T-helper 1 cell (primary cell): ENCODE data around the gene PELI1.

Source experiments
- DNase-seq, 5 donors: peaks; one replicate each; pipeline ENCODE4 v3.0.0-alpha.2; 2012 to 2020

Gene PELI1

DNA sequence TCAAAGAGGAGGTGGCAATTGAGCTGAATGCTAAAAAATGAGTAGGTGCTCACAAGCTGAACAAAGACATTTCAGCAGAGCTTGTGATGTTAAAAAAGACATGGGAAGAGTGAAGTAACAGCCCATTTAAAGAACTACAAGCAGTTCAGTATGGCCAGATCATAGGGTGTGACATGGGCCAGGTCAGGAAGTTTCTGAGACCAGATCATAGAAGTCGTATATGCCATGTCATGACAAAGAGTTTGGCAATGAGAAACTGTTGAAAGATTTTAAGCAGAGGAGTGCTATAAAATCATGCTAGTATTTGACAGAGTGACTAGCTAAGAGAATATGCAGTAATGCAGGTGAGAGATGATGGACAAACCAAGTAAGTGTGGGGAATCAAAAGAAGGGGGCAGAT is 7.3 kb upstream of the PELI1 start:
- no peak for DNase-seq

DNA sequence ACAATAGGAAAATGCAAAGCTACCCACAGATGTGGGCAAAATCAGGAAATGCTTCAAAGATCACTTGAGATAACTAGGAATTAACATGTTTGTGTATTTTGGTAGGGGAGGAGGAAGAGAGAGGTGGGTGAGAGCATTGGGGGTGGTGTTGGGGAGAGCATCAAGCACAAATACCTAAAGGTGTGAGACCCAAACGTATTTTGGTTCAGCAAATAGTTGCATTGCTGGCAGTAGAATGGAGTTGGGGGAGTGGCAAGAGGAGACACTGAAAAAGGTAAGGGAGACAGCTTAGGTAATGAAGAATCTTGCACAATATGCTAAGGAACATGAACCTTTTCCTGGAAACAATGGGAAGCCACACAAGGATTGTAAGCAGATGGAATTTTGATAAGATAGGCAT is 1.5 kb upstream of the PELI1 start:
- no peak for DNase-seq

GRCh38 chr2:64145119-64145518 is 899 bp upstream of the PELI1 start:
- no peak for DNase-seq

DNA sequence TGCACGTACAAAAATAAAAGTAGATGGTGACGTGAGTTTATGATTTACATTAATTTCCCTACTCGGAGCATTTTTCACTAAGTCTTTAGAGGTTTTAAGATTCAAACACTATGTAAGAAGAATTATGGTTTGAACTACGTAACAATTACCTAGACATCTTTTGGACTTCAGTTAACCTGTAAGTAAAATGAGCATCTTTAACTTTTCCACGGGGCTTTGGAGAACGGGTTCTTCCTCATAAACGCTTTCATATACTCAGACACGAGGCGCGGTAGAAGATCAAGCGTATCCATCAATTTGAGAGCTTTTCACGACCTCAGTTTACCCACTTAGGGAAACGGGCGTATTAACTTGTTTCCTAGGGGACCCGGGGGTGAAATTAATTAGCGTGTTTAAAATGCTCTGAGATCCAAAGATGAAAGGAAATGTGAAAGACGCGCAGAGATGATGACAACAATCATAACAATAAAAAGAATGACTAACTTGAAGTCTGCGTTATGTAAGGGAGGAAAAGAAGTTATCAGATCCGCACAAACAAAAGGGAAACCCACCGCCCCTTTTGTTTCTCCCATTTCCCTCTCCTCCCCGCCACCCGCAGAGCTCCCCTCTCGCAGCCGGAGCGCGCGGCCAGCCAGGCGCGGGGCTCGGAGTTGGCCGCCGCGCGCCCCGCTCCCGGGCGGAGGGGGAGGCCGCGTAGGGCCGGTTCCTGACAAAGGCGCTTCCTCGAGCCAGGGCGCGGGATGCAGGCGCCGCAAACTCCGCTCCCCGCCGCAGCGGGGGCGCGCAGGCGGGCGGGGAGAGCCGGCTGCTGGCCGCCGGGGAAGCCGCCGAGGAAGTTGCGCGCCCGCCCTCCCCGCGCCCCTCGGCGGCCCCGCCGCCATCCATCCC is 807 bp downstream of the PELI1 start:
- DNase-seq = peak; percentile 11 to 56 (median 36)

- DNase-seq = peak in 1 of 5 donors; percentile 41
Measured at GRCh38 chr2:64142741-64143168, 1.5 kb downstream of the PELI1 start.

DNA sequence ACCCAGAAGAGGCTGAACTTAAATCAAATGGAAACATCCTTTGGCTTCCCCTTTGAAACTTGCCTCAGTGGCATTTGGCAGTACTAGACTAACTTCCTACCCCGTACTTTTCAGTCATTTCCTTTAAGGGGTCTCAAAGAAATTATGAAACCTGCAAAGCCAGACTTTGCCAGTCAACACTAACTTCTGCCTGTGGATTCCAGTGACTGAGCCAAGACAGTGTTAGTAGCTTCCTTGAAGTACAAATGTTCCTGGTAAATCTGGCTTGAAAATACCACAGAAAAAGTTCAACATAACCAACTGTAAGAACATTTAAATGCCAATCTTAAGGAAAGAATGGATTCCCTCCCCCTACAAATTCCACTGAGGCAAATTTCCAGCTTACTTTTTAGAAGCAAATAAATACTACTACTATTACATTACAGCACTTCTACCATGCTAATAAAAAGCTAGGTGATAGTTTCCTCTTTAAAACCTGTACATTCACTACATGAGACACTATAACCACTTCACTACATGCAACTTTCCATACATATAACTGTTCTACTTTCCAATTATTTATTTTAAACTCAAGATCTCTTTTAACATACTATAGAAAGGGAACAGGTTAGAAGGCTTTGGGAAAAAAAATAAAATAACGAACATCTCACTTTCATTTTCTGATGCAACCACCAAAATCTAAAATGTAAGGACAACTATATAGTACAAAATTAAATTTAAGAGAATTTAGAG is 2.4 kb downstream of the PELI1 start:
- DNase-seq = peak in 1 of 5 donors; percentile 36

DNA sequence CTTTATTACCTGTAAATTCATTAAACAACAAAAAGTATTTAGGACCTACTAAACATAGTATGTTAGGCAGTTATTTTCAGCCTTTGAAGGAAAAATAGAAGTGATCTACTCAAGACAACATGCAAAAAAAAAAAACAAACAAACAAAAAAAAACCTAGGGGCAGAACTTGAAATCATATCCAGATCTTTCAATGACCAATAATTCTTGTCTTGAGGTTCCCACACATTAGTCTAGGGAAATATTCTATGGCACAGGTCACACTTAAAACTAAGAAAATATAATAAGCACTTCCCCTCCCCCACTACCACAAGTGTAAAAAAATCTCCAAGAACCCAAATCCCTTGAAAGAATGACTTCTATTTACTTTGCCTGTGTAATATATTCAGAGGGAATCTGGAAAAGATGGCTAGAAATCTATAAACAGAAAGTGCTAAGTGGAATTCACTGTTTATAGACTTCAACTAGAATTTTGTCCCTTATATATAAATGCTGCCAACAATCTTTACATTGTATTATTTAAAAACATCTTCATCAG is 3.5 kb downstream of the PELI1 start:
- no peak for DNase-seq

DNA sequence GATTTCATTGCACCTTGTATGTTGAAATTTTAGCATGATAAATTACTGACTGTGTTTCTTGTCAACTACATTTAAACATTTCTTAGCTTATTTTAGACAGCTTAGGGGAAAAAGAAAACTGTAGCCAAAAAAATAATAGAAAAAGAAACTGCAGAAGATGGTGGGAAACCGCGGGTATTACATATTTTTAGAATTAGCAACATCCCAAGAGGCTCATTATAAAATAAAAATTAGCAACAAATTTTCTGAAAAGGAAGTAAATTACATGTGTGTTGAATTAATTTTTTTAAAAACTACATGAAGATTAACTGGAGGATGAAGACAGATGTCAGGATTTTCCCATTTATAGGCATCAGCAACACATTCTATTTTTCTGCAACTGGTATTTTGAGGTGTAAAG is 4.3 kb downstream of the PELI1 start:
- no peak for DNase-seq

DNA sequence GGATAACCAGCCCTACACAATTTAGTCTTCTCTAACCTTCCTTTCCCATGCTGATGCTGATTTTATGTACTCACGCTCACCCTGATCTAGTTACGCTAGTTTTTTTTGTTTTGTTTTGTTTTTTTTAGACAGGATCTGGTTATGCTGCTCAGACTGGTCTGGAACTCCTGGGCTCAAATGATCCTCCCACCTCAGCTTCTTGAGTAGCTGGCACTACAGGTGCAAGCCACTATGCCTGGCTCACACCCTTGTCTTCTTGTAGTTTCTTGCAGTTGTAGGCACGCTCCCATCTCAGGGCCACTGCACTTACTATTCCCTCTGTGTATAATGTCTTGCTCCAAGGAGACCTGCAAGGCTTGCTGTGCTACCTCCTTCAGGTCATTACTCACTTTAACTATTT is 6.2 kb downstream of the PELI1 start:
- DNase-seq = no peak

DNA sequence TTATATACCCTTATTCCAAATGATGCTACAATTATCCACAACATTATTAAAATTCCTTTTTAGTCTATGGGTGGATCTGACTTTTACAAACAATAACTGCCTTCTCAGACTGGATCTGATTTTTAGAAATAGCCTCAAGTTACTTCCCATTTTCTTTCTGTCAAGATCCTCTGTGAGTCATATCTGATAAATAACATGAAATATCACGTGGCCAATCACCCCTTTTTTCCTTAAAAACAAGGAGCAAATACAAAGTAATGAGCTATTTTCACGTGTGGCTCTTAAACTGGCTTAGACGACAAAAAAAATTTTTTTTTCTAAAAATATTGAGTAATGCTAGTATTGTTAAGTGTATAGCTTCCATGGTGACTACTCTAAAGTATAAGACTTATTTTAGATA is 6.7 kb downstream of the PELI1 start:
- no peak for DNase-seq

DNA sequence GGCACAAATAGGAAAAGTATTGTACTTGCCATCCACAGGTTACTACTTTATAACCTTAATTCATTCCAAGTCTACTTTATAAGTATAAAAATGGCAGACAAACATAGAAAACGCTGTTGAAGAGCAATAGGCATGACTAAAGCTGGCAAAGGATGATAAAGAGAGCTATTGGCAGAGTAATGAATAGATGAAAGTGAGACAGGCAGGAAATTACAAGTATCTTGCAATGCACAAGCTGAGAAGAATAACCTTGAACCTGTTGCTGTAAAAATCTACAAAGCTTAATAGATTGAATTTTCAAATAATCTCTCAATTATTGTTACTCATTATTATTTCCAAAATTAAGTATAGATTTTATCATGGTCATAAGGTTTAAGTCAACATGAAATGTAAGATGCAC is 8.8 kb downstream of the PELI1 start:
- no peak for DNase-seq

- DNase-seq = peak in 1 of 5 donors; percentile 31
Measured at GRCh38 chr2:64134813-64135212, 9.4 kb downstream of the PELI1 start.

GRCh38 chr2:64133828-64134227 is 10.4 kb downstream of the PELI1 start:
- DNase-seq = no peak

DNA sequence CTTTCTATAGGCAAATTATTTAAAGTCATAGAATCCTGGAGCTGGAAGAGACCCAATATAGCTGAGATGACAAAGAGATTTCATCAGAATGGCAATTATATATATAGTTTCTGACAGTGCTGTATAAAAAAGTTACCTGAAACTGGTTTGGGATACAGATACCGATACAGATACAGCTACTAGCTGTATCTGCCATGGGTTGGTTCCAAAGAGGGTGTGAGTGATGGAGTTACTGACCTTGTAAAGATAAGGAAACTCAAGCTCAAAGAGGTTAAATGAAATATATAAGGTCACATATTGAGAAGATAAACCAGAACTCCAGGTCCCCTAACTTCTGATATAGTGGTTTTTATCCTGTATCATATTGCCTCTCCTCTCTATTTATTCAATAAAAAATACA is 10.9 kb downstream of the PELI1 start:
- DNase-seq = no peak

GRCh38 chr2:64130333-64130732 is 13.9 kb downstream of the PELI1 start:
- DNase-seq = no peak

GRCh38 chr2:64128943-64129391 is 15.3 kb downstream of the PELI1 start:
- DNase-seq = no peak

- DNase-seq = no peak
Measured at GRCh38 chr2:64128406-64128805, 15.8 kb downstream of the PELI1 start.

GRCh38 chr2:64127119-64127518 is 17.1 kb downstream of the PELI1 start:
- no peak for DNase-seq

GRCh38 chr2:64126601-64127000 is 17.6 kb downstream of the PELI1 start:
- DNase-seq = no peak

DNA sequence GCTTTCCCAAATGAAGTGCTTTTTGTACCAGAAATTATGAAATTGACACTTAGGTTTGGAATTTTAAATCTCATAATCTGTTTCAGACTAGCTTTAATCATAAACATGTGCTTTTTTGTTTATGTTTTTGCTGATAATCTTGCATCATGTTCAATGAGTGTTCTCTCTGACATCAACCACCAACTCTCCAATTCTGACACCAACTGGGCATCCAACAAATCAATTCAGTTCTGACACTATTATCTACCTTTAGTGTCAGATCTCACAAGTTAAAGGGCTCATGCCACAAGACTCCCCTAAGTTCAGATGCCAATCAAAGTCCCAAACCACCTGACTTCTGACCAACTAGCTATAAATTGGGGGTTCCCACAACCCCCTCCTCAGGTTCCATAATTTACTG is 19.6 kb downstream of the PELI1 start:
- DNase-seq = no peak

- DNase-seq = no peak
Measured at GRCh38 chr2:64124168-64124567, 20.1 kb downstream of the PELI1 start.

- no peak for DNase-seq
Measured at GRCh38 chr2:64123740-64124139, 20.5 kb downstream of the PELI1 start.

GRCh38 chr2:64122358-64122757 is 21.9 kb downstream of the PELI1 start:
- DNase-seq = no peak

- no peak for DNase-seq
Measured at GRCh38 chr2:64120928-64121327, 23.3 kb downstream of the PELI1 start.
